C4-2B (cell line): ENCODE measurements around the gene KRTAP9-8.

Experiments used
- ZFX ChIP-seq: fragments of 450-650 bp; IDR thresholded peaks from 2 replicates; pipeline ENCODE4 v1.6.1; 2017
- TF ChIP-seq, protein P1 (sequence below): fragments of 450-650 bp; conservative IDR thresholded peaks from 2 replicates; pipeline ENCODE4 v1.5.1; 2017; ENCODE audit warnings: mild to moderate bottlenecking

DNA sequence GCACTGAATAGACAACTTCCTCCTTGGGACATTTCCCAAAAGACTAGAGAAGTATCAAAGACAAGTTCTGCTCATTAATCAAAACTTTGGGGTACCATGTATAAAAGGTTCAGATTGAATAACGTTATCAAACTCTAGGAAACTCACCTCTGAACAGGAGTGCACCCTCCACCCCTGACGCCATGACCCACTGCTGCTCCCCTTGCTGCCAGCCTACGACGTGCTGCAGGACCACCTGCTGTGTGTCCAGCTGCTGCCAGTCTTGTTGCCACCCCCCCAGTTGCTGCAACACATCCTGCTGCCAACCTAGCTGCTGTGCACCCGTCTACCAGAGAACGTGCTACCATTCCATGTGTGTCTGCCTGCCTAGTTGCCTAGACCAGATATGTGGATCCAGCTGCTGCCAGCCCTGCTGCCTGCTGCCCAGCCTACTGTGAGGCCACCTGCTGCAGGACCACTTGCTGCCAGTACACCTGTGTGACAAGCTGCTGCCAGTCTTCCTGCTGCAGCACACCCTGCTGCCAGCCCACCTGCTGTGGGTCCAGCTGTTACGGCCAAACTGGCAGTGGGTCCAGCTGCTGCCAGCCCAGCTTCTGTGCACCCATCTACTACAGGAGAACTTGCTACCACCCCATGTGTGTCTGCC is 25.2 kb upstream of the KRTAP9-8 start:
- TF ChIP-seq ZFX: no peak
- TF ChIP-seq, protein P1, sequence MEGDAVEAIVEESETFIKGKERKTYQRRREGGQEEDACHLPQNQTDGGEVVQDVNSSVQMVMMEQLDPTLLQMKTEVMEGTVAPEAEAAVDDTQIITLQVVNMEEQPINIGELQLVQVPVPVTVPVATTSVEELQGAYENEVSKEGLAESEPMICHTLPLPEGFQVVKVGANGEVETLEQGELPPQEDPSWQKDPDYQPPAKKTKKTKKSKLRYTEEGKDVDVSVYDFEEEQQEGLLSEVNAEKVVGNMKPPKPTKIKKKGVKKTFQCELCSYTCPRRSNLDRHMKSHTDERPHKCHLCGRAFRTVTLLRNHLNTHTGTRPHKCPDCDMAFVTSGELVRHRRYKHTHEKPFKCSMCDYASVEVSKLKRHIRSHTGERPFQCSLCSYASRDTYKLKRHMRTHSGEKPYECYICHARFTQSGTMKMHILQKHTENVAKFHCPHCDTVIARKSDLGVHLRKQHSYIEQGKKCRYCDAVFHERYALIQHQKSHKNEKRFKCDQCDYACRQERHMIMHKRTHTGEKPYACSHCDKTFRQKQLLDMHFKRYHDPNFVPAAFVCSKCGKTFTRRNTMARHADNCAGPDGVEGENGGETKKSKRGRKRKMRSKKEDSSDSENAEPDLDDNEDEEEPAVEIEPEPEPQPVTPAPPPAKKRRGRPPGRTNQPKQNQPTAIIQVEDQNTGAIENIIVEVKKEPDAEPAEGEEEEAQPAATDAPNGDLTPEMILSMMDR: no peak
